ENCODE measurements around the gene RHCE. TPM values are rescaled to one million over a fixed set of nuclear protein-coding genes. Genes with fewer than 3 reads are reported as not detected.
A peak's percentile ranks its signal among the peaks of the same experiment; 100 is the strongest.

RHCE gene
- total RNA-seq, 2 donors from 2014 or later = 0.28 TPM; not detected in 1

DNA sequence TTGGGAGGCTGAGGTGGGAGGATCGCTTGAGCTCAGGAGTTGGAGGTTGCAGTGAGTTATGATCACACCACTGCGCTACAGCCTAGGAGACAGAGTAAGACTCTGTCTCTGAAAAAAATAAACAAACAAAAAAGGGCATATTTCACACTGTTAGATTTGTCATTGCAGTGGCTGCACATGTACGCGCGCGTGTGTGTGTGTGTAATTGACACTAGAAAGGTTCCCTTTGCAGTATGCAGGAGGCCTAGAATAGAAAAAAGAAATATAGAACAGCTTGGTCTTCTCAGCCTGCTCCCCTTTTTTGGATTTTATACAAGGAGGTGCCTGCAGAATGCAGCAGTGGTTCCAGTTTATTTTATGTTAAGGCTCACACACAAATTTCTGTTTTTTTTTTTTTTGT, 18.7 kb upstream of the RHCE start:
- H3K27ac ChIP-seq = no peak overlapping the region
- H3K9me3 ChIP-seq = no peaks in the 10 kb centered on the region
- no peak overlapping the region for H3K4me3 ChIP-seq
- no peaks in the 10 kb centered on the region for H3K27me3 ChIP-seq
- H3K4me1 ChIP-seq = peaks cover 0 to 32% of the 10 kb centered on the region in 2 donors
- no peaks in the 10 kb centered on the region for H3K36me3 ChIP-seq
- DNase-seq (ENCODE audit: low spot score) = no peak
- TF ChIP-seq, protein P1, sequence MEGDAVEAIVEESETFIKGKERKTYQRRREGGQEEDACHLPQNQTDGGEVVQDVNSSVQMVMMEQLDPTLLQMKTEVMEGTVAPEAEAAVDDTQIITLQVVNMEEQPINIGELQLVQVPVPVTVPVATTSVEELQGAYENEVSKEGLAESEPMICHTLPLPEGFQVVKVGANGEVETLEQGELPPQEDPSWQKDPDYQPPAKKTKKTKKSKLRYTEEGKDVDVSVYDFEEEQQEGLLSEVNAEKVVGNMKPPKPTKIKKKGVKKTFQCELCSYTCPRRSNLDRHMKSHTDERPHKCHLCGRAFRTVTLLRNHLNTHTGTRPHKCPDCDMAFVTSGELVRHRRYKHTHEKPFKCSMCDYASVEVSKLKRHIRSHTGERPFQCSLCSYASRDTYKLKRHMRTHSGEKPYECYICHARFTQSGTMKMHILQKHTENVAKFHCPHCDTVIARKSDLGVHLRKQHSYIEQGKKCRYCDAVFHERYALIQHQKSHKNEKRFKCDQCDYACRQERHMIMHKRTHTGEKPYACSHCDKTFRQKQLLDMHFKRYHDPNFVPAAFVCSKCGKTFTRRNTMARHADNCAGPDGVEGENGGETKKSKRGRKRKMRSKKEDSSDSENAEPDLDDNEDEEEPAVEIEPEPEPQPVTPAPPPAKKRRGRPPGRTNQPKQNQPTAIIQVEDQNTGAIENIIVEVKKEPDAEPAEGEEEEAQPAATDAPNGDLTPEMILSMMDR (IDR thresholded peaks at IDR 0.05) = no peak

GRCh38 chr1:25437672-25438071, 17.0 kb upstream of the RHCE start:
- no peaks in the 10 kb centered on the region for H3K27me3 ChIP-seq
- DNase-seq (ENCODE audit: low spot score) = no peak
- H3K9me3 ChIP-seq = no peaks in the 10 kb centered on the region
- peaks cover 0 to 48% of the 10 kb centered on the region in 2 donors for H3K4me1 ChIP-seq
- H3K27ac ChIP-seq = no peak overlapping the region
- TF ChIP-seq, protein P1 (IDR thresholded peaks at IDR 0.05) = no peak
- no peak overlapping the region for H3K4me3 ChIP-seq
- no peaks in the 10 kb centered on the region for H3K36me3 ChIP-seq

DNA sequence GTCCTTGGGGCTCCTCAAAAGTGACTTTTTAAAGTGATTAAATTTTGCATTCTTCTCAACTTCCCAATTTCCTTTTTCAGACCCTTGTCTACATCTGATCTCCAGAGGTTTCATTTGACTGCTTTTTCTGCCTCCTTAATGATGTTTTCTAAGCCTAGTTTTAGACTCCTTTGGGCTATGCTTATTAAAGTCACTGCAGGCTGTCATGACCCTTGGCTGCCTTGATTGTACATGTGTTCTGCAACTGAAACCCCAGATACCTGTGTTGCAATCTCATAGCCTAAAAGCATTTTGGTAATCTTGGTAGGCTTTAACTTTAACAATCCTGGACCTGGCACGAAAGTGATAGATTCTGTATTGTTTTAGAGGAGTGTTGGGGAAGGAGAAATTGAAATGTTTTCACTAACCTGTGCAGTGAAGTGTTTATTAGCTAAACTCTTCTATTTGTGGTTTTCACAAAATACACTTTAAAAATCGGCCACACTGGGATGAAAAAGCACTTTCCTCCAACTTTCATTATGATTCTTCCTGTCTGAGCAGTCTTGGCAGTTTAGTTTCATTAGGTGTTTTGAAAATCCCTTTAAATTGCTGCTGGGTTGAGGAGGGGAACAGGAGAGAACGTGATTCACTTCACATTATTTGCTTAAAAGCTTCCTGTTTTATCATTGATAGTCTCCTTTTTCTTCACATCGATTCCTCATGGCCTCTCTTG, 14.9 kb upstream of the RHCE start:
- no peak overlapping the region for H3K27ac ChIP-seq
- peaks cover 0 to 51% of the 10 kb centered on the region in 2 donors for H3K4me1 ChIP-seq
- TF ChIP-seq, protein P1 (IDR thresholded peaks at IDR 0.05) = no peak

GRCh38 chr1:25433389-25434186, 13.0 kb upstream of the RHCE start:
- H3K4me1 ChIP-seq = peaks cover 0 to 56% of the 10 kb centered on the region in 2 donors
- H3K36me3 ChIP-seq = no peaks in the 10 kb centered on the region
- H3K9me3 ChIP-seq = no peaks in the 10 kb centered on the region
- H3K27me3 ChIP-seq = no peaks in the 10 kb centered on the region
- DNase-seq (ENCODE audit: low spot score) = no peak
- peak overlapping the region; percentile 30 to 95 for H3K27ac ChIP-seq
- no peak overlapping the region for H3K4me3 ChIP-seq
- TF ChIP-seq, protein P1 (IDR thresholded peaks at IDR 0.05) = no peak

More for the DNA sequence above, 14.9 kb upstream of the RHCE start:
- no peaks in the 10 kb centered on the region for H3K36me3 ChIP-seq
- no peaks in the 10 kb centered on the region for H3K9me3 ChIP-seq
- H3K27me3 ChIP-seq = no peaks in the 10 kb centered on the region
- no peak overlapping the region for H3K4me3 ChIP-seq
- DNase-seq (ENCODE audit: low spot score) = no peak

DNA sequence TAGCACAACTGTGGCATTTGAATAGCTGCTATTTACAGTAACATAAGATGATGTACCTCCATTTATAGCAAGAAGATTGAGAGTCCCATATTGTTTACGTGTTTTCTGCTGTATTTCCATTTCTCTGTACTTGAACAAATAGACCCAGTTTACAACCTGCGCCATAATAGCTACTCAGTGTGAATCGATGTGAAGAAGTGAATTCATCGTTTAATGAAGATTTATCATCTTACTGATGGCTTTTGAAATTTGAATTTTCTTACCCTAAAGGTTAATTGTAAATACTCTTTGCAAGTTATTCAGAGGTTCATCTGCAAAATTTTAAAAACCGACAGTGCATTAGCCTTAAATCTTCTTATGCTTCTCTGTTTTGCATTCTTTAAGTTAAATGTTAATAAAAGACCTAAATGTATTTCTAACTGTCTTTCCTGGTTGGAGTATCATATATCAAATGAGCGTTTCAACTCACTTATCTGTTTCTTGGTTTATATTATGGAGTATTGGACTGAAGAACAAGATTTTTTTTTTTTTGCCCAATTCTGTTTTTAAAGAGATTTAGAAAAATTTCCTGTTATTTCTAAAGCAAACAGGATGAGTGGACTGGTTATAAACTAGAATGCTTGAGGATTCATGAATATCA, 12.2 kb upstream of the RHCE start:
- H3K27ac ChIP-seq = peak overlapping the region; percentile 30 to 95
- H3K4me1 ChIP-seq = peaks cover 0 to 56% of the 10 kb centered on the region in 2 donors
- TF ChIP-seq, protein P1 (IDR thresholded peaks at IDR 0.05) = no peak
- no peaks in the 10 kb centered on the region for H3K36me3 ChIP-seq
- DNase-seq (ENCODE audit: low spot score) = no peak
- H3K9me3 ChIP-seq = no peaks in the 10 kb centered on the region
- H3K4me3 ChIP-seq = no peak overlapping the region
- no peaks in the 10 kb centered on the region for H3K27me3 ChIP-seq
